A549 (cell line): ENCODE data around the gene CSMD2.

ENCODE experiments used
- CTCF ChIP-seq: fragments of >200 bp; sonication (Bioruptor Twin); formaldehyde crosslinking; IDR thresholded peaks from 3 replicates; pipeline ENCODE4 v1.5.1; 2016
- RNF2 ChIP-seq: fragments of 200-600 bp; sonication (generic); IDR thresholded peaks from 2 replicates; pipeline ENCODE4 v1.6.1; 2016; ENCODE audit warnings: low read depth, mild to moderate bottlenecking, antibody characterized with exemption, moderate library complexity, borderline replicate concordance

DNA sequence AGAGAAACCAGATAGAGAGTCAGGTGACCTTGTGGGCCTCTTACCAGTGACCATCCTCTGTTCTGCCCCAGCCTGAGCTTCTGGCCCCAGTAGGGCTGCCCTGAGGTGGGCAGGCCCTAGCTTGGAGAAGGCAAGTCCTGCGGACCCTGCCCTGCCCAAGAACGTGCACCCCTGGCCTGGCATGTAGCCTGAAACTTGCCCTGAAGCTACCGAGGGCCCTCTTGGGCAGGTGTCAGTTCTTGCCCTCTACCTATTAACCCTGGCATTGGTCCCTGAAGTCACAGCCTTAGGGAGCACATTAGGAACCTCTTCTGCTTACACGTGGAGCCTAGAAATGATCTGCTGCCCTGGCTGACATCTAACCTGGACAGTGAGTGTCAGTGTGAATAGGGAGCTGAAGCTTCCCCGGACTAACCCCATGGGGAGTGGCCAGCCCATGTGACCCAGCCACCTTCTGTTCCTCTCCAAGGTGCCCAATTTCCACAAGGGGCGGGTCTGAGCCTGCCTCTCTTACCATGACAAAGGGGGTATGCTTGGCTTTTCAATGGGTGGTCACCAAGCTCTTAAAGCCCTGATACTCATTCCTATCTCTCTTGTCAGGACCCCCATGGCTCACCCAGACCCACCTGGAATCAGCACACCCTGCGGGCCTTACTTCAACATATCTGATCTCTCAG lies 529.6 kb downstream of the CSMD2 start:
- TF ChIP-seq CTCF: no peak
- TF ChIP-seq RNF2: no peak
